Measurements from ENCODE around the gene AXIN2. TPM values are rescaled to one million over a fixed set of nuclear protein-coding genes. Genes with fewer than 3 reads are reported as not detected.

The AXIN2 gene
- total RNA-seq, 1 donor from 2014 or later: 17.9 TPM

GRCh38 chr17:65551267-65552040 lies 10.0 kb downstream of the AXIN2 start:
- no peak for DNase-seq (ENCODE audit: extremely low spot score in 2 of 2)
- peaks cover 0 to 14% of the 10 kb centered on the region in 2 donors for H3K36me3 ChIP-seq
- H3K9me3 ChIP-seq: no peaks in the 10 kb centered on the region
- no peaks in the 10 kb centered on the region for H3K27me3 ChIP-seq
- TF ChIP-seq POLR2A (IDR thresholded peaks at IDR 0.05): no peak
- no peak for TF ChIP-seq CTCF (IDR thresholded peaks at IDR 0.05)
- TF ChIP-seq POLR2AphosphoS5 (IDR thresholded peaks at IDR 0.05; ENCODE audit: insufficient read depth in 1 of 2, low read depth in 1 of 2): no peak
- intact Hi-C loops (cut with DNase I): no loop called here
- H3K4me1 ChIP-seq: peaks cover 65% of the 10 kb centered on the region
- peak overlapping the region; percentile 15 for H3K27ac ChIP-seq
- no peak overlapping the region for H3K4me3 ChIP-seq

GRCh38 chr17:65550758-65551157 lies 10.7 kb downstream of the AXIN2 start:
- H3K9me3 ChIP-seq: no peaks in the 10 kb centered on the region
- intact Hi-C loops (cut with DNase I): no loop called here
- peaks cover 0 to 14% of the 10 kb centered on the region in 2 donors for H3K36me3 ChIP-seq
- peaks cover 72% of the 10 kb centered on the region for H3K4me1 ChIP-seq
- TF ChIP-seq POLR2AphosphoS5 (IDR thresholded peaks at IDR 0.05; ENCODE audit: insufficient read depth in 1 of 2, low read depth in 1 of 2): no peak
- no peak for DNase-seq (ENCODE audit: extremely low spot score in 2 of 2)
- no peak overlapping the region for H3K4me3 ChIP-seq
- H3K27ac ChIP-seq: no peak overlapping the region
- H3K27me3 ChIP-seq: no peaks in the 10 kb centered on the region

GRCh38 chr17:65550075-65550662 lies 11.3 kb downstream of the AXIN2 start:
- Histone ChIP-seq H3K27ac (no peak overlapping the region), H3K4me1 (peaks cover 77% of the 10 kb centered on the region)
- intact Hi-C loops (cut with DNase I): no loop called here

GRCh38 chr17:65548269-65548969 lies 13.0 kb downstream of the AXIN2 start:
- DNase-seq (ENCODE audit: extremely low spot score in 2 of 2): no peak
- TF ChIP-seq CTCF (IDR thresholded peaks at IDR 0.05) (no peak), POLR2AphosphoS5 (IDR thresholded peaks at IDR 0.05; ENCODE audit: insufficient read depth in 1 of 2, low read depth in 1 of 2) (no peak), POLR2A (IDR thresholded peaks at IDR 0.05) (no peak)
- Histone ChIP-seq H3K9me3 (no peaks in the 10 kb centered on the region), H3K36me3 (peaks cover 0 to 14% of the 10 kb centered on the region in 2 donors), H3K4me1 (peaks cover 81% of the 10 kb centered on the region), H3K4me3 (no peak overlapping the region), H3K27ac (no peak overlapping the region), H3K27me3 (no peaks in the 10 kb centered on the region)
- intact Hi-C loops (cut with DNase I): no loop called here

More at GRCh38 chr17:65550075-65550662, 11.3 kb downstream of the AXIN2 start:
- H3K36me3 ChIP-seq: peaks cover 0 to 14% of the 10 kb centered on the region in 2 donors
- H3K27me3 ChIP-seq: no peaks in the 10 kb centered on the region
- DNase-seq (ENCODE audit: extremely low spot score in 2 of 2): no peak
- no peak overlapping the region for H3K4me3 ChIP-seq
- no peaks in the 10 kb centered on the region for H3K9me3 ChIP-seq
- no peak for TF ChIP-seq POLR2AphosphoS5 (IDR thresholded peaks at IDR 0.05; ENCODE audit: insufficient read depth in 1 of 2, low read depth in 1 of 2)
- TF ChIP-seq CTCF (IDR thresholded peaks at IDR 0.05): no peak
- no peak for TF ChIP-seq POLR2A (IDR thresholded peaks at IDR 0.05)

- H3K27me3 ChIP-seq: no peaks in the 10 kb centered on the region
- H3K27ac ChIP-seq: no peak overlapping the region
- intact Hi-C loops (cut with DNase I): no loop called here
- TF ChIP-seq POLR2AphosphoS5 (IDR thresholded peaks at IDR 0.05; ENCODE audit: insufficient read depth in 1 of 2, low read depth in 1 of 2): no peak
- TF ChIP-seq CTCF (IDR thresholded peaks at IDR 0.05): no peak
- TF ChIP-seq POLR2A (IDR thresholded peaks at IDR 0.05): no peak
- peaks cover 0 to 14% of the 10 kb centered on the region in 2 donors for H3K36me3 ChIP-seq
- no peak overlapping the region for H3K4me3 ChIP-seq
- H3K9me3 ChIP-seq: no peaks in the 10 kb centered on the region
- DNase-seq (ENCODE audit: extremely low spot score in 2 of 2): no peak
- peaks cover 78% of the 10 kb centered on the region for H3K4me1 ChIP-seq
Measured at GRCh38 chr17:65547253-65547670, 14.2 kb downstream of the AXIN2 start.

Measured in vagina (tissue), 2 donors.